Activated CD4-positive, alpha-beta memory T cell treated with anti-CD3 and anti-CD28 coated beads, Interleukin-2, amount 10 ng/mL, durations not matched to agents 7 days and 5 days (primary cell): ENCODE data around the gene SCN11A. TPM values are rescaled to one million over a fixed set of nuclear protein-coding genes. Genes with fewer than 3 reads are reported as not detected.
"Not testable (repeated sequence)": the region's sequence is repeated elsewhere in the genome, so short reads cannot be mapped to it uniquely, and the experiment has no call there.

Experiments used
- CTCF ChIA-PET: fragments of 350-600 bp; sonication (Branson Sonifier 250); formaldehyde crosslinking; loops from one replicate; lab custom pipeline; 2021; ENCODE audit warnings: antibody characterized with exemption, inconsistent platforms; lab: Charles Lee
- POLR2A ChIA-PET: fragments of 350-600 bp; sonication (Branson Sonifier 250); formaldehyde crosslinking; loops from one replicate; lab custom pipeline; 2021; ENCODE audit warnings: antibody characterized with exemption; lab: Charles Lee
- DNase-seq: peaks from one replicate; pipeline ENCODE4 v3.0.0-alpha.2; 2020
- H3K27ac Mint-ChIP-seq: one replicate; pipeline ENCODE4 v1.8.0; 2021; ENCODE audit warnings: mild to moderate bottlenecking, mixed read lengths
- H3K27me3 Mint-ChIP-seq: one replicate; pipeline ENCODE4 v1.8.0; 2021; ENCODE audit warnings: mixed read lengths
- H3K36me3 Mint-ChIP-seq: one replicate; pipeline ENCODE4 v1.8.0; 2021; ENCODE audit warnings: low read depth, mixed read lengths
- H3K4me1 Mint-ChIP-seq: one replicate; pipeline ENCODE4 v1.8.0; 2021; ENCODE audit warnings: mixed read lengths
- H3K4me3 Mint-ChIP-seq: one replicate; pipeline ENCODE4 v1.8.0; 2021; ENCODE audit warnings: mild to moderate bottlenecking, mixed read lengths
- H3K9me3 Mint-ChIP-seq: one replicate; pipeline ENCODE4 v1.8.0; 2021; ENCODE audit warnings: mixed read lengths
- total RNA-seq, 2 experiments: library from RNA; stranded (reverse); gene quantifications; one replicate each; pipeline ENCODE4 v1.2.3, GENCODE V29; 2021

The SCN11A gene
- total RNA-seq, 2 experiments from 2014 or later = not detected

DNA sequence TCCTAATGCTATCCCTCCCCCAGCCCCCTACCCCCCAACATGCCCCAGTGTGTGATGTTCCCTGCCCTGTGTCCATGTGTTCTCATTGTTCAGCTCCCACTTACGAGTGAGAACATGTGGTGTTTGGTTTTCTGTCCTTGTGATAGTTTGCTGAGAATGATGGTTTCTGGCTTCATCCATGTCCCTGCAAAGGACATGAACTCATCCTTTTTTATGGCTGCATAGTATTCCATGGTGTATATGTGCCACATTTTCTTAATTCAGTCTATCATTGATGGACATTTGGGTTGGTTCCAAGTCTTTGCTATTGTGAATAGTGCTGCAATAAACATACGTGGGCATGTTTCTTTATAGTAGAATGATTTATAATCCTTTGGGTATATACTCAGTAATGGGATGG, 9.5 kb upstream of the SCN11A start:
- H3K9me3 Mint-ChIP-seq, H3K27me3 Mint-ChIP-seq, DNase-seq, POLR2A ChIA-PET, H3K27ac Mint-ChIP-seq, H3K4me3 Mint-ChIP-seq, CTCF ChIA-PET: not testable (repeated sequence)
- Mint-ChIP-seq H3K36me3 (peaks cover 32% of the 10 kb centered on the region), H3K4me1 (peaks cover 39% of the 10 kb centered on the region)

DNA sequence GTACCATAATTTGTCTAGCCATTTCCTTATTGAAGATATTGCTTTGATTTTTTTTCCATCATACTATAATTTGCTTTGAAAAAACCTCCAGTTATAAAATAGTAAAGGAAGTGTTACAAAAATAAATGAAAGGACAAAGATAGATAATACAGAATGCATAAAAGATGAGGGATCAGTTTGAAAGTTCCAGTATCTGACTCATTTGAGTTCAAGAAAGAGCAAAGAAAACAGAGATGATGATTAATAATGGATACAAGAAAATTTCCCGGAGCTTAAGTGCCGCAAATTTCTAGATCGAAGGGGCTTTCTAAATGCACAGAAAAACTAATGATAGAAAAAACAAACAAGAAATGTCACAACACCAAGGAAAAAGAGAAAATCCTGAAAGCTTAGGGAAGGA, 4.4 kb upstream of the SCN11A start:
- Mint-ChIP-seq H3K36me3 (peaks cover 14% of the 10 kb centered on the region), H3K9me3 (peaks cover 2% of the 10 kb centered on the region), H3K27me3 (no peaks in the 10 kb centered on the region), H3K4me3 (no peak overlapping the region), H3K27ac (peak overlapping the region; percentile 55), H3K4me1 (peaks cover 52% of the 10 kb centered on the region)
- POLR2A ChIA-PET = interaction anchor here (1.0 kb wide), 1 partner anchor 52 kb away, joined by 3 read pairs; the partner anchor contains the start of genes GORASP1 and TTC21A
- no peak for DNase-seq
- CTCF ChIA-PET = interaction anchor here (0.6 to 0.9 kb wide), 2 partner anchors 9 to 236 kb away, joined by 3 to 4 read pairs; no protein-coding TSS in a partner anchor

DNA sequence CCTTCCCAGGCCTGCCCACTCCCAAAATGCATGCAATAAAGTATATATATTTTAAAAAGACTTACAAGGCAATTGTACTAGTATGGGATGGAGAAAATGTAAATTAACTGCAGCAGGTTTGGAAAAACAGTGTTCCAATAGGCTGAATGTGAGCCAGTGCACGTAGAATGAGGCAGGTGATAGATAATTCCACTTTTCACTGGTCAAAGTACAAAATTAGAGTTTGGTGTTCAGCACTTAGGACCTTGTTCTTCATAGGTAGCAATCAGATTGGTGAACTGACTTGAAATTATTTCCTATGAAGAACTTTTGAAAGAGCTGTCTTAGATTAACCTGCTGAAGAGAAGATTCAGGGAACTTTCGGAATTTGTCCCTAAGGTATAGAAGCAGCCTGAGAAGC, 2.0 kb upstream of the SCN11A start:
- Mint-ChIP-seq H3K36me3 (peaks cover 8% of the 10 kb centered on the region), H3K4me1 (peaks cover 55% of the 10 kb centered on the region), H3K9me3 (no peaks in the 10 kb centered on the region), H3K27me3 (no peaks in the 10 kb centered on the region), H3K4me3 (no peak overlapping the region), H3K27ac (no peak overlapping the region)
- no peak for DNase-seq
- CTCF ChIA-PET = no interaction called here
- POLR2A ChIA-PET = interaction anchor here (1.4 kb wide), 1 partner anchor 12 kb away, joined by 3 read pairs; no protein-coding TSS in a partner anchor

DNA sequence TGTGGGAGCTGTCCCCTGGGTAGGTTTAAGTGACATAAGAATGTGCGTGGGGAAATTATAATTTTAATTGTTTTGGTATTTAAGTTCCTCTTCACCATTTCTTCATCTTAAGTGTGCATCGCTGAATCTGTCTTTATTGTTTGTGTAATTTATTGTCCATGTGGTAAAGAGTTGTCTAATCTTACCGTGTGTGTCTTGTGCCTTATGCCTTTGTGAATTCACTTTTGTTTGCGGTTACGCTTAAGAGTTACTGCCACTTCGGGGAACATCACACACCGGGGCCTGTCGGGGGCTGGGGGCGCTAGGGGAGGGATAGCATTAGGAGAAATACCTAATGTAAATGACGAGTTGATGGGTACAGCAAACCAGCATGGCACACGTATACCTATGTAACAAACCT, 839 bp upstream of the SCN11A start:
- no peaks in the 10 kb centered on the region for H3K27me3 Mint-ChIP-seq
- CTCF ChIA-PET = no interaction called here
- no peaks in the 10 kb centered on the region for H3K9me3 Mint-ChIP-seq
- no peak for DNase-seq
- H3K4me3 Mint-ChIP-seq = peak overlapping the region; percentile 93
- H3K27ac Mint-ChIP-seq = peak overlapping the region; percentile 89
- peaks cover 5% of the 10 kb centered on the region for H3K36me3 Mint-ChIP-seq
- peaks cover 51% of the 10 kb centered on the region for H3K4me1 Mint-ChIP-seq
- POLR2A ChIA-PET = interaction anchor here (1.0 kb wide), 2 partner anchors 211 to 354 kb away, joined by 3 read pairs; no protein-coding TSS in a partner anchor

DNA sequence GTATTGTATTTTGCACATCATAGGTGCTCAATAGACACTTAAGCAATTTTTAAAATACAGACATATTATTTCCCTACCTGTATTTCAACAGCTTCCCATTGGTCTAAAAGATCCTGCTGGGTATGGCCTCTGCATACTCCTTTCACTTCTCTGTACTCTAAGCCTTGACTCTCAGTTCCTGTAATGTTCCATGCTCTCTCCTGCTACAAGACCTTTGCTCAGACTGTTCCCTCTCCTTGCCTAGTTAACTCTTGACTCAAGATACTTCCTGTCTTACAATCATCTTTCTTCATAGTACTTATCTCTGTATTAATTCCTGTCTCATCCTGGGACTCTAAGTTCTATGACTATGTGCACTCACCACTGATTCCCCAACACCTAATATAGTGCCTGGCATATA, 1.7 kb downstream of the SCN11A start:
- Mint-ChIP-seq H3K27ac (no peak overlapping the region), H3K27me3 (no peaks in the 10 kb centered on the region), H3K9me3 (no peaks in the 10 kb centered on the region), H3K4me1 (peaks cover 40% of the 10 kb centered on the region), H3K4me3 (no peak overlapping the region), H3K36me3 (peaks cover 5% of the 10 kb centered on the region)
- CTCF ChIA-PET = interaction anchor here (1.9 kb wide), 1 partner anchor 50 kb away, joined by 8 read pairs; no protein-coding TSS in a partner anchor
- POLR2A ChIA-PET = interaction anchor here (1.2 kb wide), 1 partner anchor 19 kb away, joined by 3 read pairs; no protein-coding TSS in a partner anchor
- DNase-seq = no peak

DNA sequence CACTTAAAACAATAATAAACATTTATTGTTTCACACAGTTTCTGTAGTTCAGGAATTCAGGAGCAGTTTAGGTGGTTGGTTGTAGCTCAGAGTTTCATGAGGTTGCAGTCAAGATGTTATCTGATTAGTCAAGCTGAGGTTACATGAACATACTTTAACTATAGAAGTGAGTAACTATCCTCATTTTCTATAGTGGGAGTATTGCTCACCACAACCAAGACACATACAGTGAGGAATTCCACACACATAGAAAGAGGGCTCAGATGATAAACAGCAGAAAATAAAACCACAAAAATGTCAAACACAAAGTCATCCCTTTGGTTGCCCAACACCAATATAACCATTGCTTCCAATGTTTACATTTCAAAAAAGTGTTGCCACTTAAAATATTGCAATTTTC, 13.6 kb downstream of the SCN11A start:
- Mint-ChIP-seq H3K27ac (no peak overlapping the region), H3K27me3 (peaks cover 20% of the 10 kb centered on the region), H3K4me3 (no peak overlapping the region), H3K36me3 (no peaks in the 10 kb centered on the region), H3K4me1 (peaks cover 7% of the 10 kb centered on the region), H3K9me3 (peaks cover 2% of the 10 kb centered on the region)
- no peak for DNase-seq
- ChIA-PET POLR2A (no interaction called here), CTCF (no interaction called here)

DNA sequence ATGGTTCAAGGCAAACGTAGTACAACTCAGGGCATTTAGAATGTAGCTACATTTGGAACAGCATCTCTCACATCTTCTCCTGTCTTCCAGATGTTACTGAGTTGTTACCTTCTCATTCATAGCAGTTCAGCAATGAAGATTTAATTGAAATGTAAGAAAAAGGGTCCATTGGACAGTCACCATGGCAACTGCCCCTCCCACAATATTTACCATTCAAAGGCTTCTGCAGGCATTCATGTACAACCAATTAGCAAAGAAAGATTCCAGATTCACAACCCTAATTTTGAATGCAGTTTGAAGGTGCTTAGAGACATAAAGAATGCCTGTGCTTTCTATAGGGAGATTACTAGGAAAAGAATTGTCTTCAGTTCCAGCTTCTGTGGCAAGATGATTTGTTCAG, 22.2 kb downstream of the SCN11A start:
- H3K4me3 Mint-ChIP-seq = no peak overlapping the region
- peaks cover 3% of the 10 kb centered on the region for H3K4me1 Mint-ChIP-seq
- ChIA-PET POLR2A (no interaction called here), CTCF (interaction anchor here (0.9 to 1.2 kb wide), 3 partner anchors 9 to 263 kb away, joined by 3 to 4 read pairs (median 3); no protein-coding TSS in a partner anchor)
- H3K9me3 Mint-ChIP-seq = no peaks in the 10 kb centered on the region
- no peak overlapping the region for H3K27ac Mint-ChIP-seq
- peaks cover 18% of the 10 kb centered on the region for H3K27me3 Mint-ChIP-seq
- no peak for DNase-seq
- no peaks in the 10 kb centered on the region for H3K36me3 Mint-ChIP-seq

DNA sequence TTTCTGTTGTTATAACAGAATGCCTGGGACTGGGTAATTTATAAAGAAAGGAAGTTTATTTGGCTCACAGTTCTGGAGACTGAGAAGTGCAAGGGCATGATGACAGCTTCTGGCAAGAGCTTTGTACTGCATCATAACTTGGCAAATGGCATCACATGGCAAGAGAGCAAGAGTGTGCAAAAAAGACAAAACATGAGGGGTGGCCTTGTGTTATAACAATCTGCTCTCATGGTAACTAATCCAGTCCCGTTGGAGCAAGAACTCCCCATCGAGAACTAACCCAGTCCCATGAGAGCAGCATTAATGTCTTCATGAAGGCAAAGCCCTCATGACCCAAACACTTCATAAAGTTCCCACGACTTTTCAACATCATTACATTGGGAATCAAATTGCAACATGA, 23.2 kb downstream of the SCN11A start:
- Mint-ChIP-seq H3K27ac (no peak overlapping the region), H3K4me1 (peaks cover 3% of the 10 kb centered on the region), H3K36me3 (no peaks in the 10 kb centered on the region), H3K27me3 (peaks cover 16% of the 10 kb centered on the region), H3K4me3 (no peak overlapping the region), H3K9me3 (no peaks in the 10 kb centered on the region)
- ChIA-PET POLR2A (no interaction called here), CTCF (no interaction called here)
- DNase-seq = no peak

DNA sequence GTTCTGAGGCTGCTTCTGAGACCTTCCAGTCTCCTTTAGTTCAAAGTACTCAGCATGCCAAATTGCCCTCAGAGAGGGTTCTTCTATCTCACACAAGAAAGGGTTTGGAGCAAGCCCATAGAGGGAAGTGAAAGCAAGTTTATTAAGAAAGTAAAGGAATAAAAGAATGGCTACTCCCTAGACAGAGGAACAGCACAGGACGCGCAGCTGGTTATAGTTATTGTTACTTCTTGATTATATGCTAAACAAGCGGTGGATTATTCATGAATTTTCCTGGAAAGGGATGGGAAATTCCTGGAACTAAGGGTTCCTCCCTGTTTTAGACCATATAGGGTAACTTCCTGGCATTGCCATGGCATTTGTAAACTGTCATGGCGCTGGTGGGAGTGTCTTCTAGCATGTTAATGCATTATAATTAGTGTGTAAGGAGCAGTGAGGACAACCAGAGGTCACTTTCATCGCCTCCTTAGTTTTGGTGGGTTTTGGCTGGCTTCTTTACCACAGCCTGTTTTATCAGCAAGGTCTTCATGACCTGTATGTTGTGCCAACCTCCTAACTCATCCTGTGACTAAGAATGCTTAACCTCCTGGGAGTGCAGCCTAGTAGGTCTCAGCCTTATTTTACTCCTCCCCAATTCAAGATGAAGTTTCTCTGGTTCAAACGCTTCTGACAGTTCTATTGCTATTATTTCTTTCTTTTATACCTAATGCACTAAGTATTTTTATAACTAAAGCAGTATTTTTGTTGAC, 26.3 kb downstream of the SCN11A start:
- Mint-ChIP-seq H3K4me3 (no peak overlapping the region), H3K27me3 (peaks cover 17% of the 10 kb centered on the region), H3K36me3 (no peaks in the 10 kb centered on the region), H3K27ac (no peak overlapping the region), H3K4me1 (peaks cover 5% of the 10 kb centered on the region), H3K9me3 (no peaks in the 10 kb centered on the region)
- CTCF ChIA-PET = interaction anchor here (1.0 kb wide), 1 partner anchor 25 kb away, joined by 4 read pairs; no protein-coding TSS in a partner anchor
- no peak for DNase-seq
- POLR2A ChIA-PET = no interaction called here

DNA sequence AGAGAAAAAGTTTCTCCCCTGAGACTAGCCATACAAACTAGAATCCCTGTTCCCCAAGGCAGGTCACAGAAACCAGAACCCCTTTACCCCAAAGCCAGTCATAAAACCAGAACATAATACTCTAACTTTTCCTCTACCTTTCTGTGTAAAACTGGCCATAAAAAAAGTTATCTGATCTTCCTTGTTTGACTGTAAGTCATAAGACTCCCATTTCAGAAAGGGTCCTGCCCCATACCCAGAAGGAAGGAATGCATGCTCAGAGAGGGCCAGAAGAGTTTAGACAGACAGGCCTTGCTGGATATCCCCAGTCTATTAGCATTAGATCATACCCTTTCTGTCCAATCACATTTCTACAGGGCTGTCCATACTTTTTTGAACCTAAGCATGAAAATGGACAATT, 27.2 kb downstream of the SCN11A start:
- no peak overlapping the region for H3K4me3 Mint-ChIP-seq
- no peaks in the 10 kb centered on the region for H3K9me3 Mint-ChIP-seq
- DNase-seq = no peak
- ChIA-PET POLR2A (no interaction called here), CTCF (no interaction called here)
- peaks cover 20% of the 10 kb centered on the region for H3K27me3 Mint-ChIP-seq
- peaks cover 5% of the 10 kb centered on the region for H3K4me1 Mint-ChIP-seq
- H3K27ac Mint-ChIP-seq = no peak overlapping the region
- H3K36me3 Mint-ChIP-seq = no peaks in the 10 kb centered on the region

DNA sequence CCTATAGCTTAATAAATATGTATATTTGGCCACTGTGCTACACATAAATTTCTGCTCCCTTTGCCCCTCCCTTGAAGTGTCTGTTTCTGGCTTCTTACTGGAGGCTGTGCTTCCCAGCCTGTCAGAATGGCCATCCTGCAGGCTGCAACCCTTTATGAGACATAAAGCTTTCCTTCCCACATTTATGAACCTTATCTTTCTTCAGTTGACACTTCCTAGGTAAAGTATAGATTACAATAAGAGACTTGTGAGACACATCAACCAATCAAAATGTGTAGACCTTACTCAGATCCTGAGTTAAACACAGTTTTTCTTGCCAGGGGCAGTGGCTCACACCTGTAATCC, 29.5 kb downstream of the SCN11A start:
- peaks cover 5% of the 10 kb centered on the region for H3K4me1 Mint-ChIP-seq
- no peaks in the 10 kb centered on the region for H3K36me3 Mint-ChIP-seq
- no peaks in the 10 kb centered on the region for H3K9me3 Mint-ChIP-seq
- peaks cover 26% of the 10 kb centered on the region for H3K27me3 Mint-ChIP-seq
- POLR2A ChIA-PET = no interaction called here
- no peak for DNase-seq
- CTCF ChIA-PET = interaction anchor here (1.9 kb wide), 1 partner anchor 22 kb away, joined by 8 read pairs; no protein-coding TSS in a partner anchor
- no peak overlapping the region for H3K4me3 Mint-ChIP-seq
- no peak overlapping the region for H3K27ac Mint-ChIP-seq

DNA sequence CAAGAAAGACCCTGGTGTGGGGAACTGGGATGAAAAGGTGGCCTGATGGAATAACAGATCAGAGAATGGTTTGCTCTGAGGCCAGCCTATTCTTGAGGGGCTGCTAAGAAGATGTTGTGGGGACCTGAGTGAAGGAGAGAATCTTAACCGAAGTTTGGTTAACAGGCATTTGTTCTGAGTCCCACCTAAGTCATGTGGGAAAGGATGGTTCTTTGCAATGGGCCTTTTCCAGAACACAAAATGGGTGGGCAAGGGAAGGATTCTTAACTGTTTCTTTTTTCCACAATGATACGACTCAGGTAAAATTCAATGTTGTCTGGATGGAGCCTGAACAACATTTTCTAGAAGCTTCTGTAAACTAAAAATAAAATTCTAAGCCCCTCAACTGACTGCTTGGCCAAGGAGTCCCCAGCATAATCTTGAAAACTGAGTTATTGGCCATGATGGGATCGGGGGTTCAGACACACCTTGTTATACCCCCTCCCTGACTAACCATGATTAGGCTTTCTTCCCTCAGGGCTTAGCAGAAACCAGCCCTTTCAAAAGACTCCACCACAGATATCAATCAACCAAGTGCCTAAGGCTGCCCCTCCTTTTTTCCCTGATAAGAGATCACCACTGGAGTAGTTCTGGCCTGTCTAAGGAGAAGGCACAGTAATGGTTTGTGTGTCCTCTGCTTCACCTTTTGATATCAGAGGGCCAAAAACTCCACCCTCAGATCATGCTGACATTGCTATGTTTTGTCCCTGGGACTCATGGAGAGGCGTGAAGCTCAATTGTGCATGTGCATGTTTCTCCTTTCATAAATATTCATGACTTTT, 30.1 kb downstream of the SCN11A start:
- Mint-ChIP-seq H3K27me3 (peaks cover 26% of the 10 kb centered on the region), H3K4me1 (peaks cover 5% of the 10 kb centered on the region), H3K9me3 (no peaks in the 10 kb centered on the region), H3K4me3 (no peak overlapping the region), H3K36me3 (no peaks in the 10 kb centered on the region), H3K27ac (no peak overlapping the region)
- ChIA-PET CTCF (interaction anchor here (0.9 to 1.9 kb wide), 2 partner anchors 8 to 22 kb away, joined by 4 to 8 read pairs; no protein-coding TSS in a partner anchor), POLR2A (no interaction called here)
- no peak for DNase-seq

DNA sequence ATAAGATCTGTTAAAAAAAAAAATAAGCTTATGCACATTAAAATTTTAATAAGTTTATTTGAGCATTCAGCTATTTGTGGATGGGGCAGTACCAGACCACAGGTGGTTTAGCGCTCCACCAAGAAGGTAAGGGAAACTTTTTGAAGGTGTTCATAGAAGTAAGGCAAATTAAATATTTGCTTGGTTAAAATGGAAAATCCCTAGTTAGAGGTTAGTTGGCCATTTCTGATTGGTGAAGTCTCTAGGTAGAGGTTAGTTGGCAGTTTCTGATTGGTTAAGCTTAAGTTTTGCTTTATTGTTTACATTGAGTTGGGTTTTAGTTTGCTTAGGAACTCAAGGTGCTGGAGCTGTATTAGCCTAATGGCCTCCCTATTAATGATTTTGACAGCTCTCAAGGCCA, 30.7 kb downstream of the SCN11A start:
- H3K9me3 Mint-ChIP-seq = no peaks in the 10 kb centered on the region
- peaks cover 5% of the 10 kb centered on the region for H3K4me1 Mint-ChIP-seq
- DNase-seq = no peak
- H3K4me3 Mint-ChIP-seq = no peak overlapping the region
- ChIA-PET POLR2A (no interaction called here), CTCF (interaction anchor here (0.9 to 1.9 kb wide), 2 partner anchors 8 to 21 kb away, joined by 4 to 8 read pairs; no protein-coding TSS in a partner anchor)
- H3K36me3 Mint-ChIP-seq = no peaks in the 10 kb centered on the region
- H3K27ac Mint-ChIP-seq = no peak overlapping the region
- H3K27me3 Mint-ChIP-seq = peaks cover 23% of the 10 kb centered on the region
